Astrocyte (in vitro differentiated cells and primary cell): ENCODE results near the gene ITPRIP.

Experiments used
- CTCF ChIP-seq: IDR thresholded peaks from 2 replicates; pipeline ENCODE4 v1.5.1; 2011; ENCODE audit warnings: low read depth, mild to moderate bottlenecking, inconsistent platforms, low read length, moderate library complexity; ENCODE audit not compliant: insufficient read depth
- EZH2 ChIP-seq: IDR thresholded peaks from 2 replicates; pipeline ENCODE4 v1.6.1; 2012; ENCODE audit warnings: mild to moderate bottlenecking, low read length, inconsistent platforms; ENCODE audit not compliant: insufficient read depth

GRCh38 chr10:104345941-104346340, 7.7 kb upstream of the ITPRIP start:
- TF ChIP-seq CTCF: no peak
- no peak for TF ChIP-seq EZH2
